Cardiac muscle cell (in vitro differentiated cells and primary cell): ENCODE measurements around the gene THUMPD1. TPM values are rescaled to one million over a fixed set of nuclear protein-coding genes. Genes with fewer than 3 reads are reported as not detected.

Experiments used
- DNase-seq, 2 donors: peaks; one replicate each; pipeline versions ENCODE4 v3.0.0 to v3.0.0-alpha.2; 2010 to 2017; ENCODE audit warnings: low read depth in 1 of 2, low spot score in 1 of 2
- H3K27ac ChIP-seq: fragments of 200-600 bp; sonication (generic); 2 replicates; pipeline ENCODE4 v1.5.1; 2016
- H3K27me3 ChIP-seq: fragments of 200-600 bp; sonication (generic); 2 replicates; pipeline ENCODE4 v1.6.0; 2016; ENCODE audit warnings: control low read depth
- H3K36me3 ChIP-seq: fragments of 200-600 bp; sonication (generic); 2 replicates; pipeline ENCODE4 v1.5.1; 2016; ENCODE audit warnings: control low read depth
- H3K4me1 ChIP-seq: fragments of 200-600 bp; sonication (generic); 2 replicates; pipeline ENCODE4 v1.8.1; 2017; ENCODE audit warnings: low read depth, mild to moderate bottlenecking, mixed run types
- H3K4me3 ChIP-seq: fragments of 200-600 bp; sonication (generic); 2 replicates; pipeline ENCODE4 v1.5.1; 2016; ENCODE audit warnings: mild to moderate bottlenecking
- H3K9me3 ChIP-seq: fragments of 200-600 bp; sonication (generic); 2 replicates; pipeline ENCODE4 v1.5.1; 2017; ENCODE audit warnings: low read depth, mild to moderate bottlenecking, control low read depth
- polyA plus RNA-seq: library from polyadenylated mRNA; unstranded; fragments of >200 nt; fragmentation: Nextera tagmentation; extraction: Ambion mirVana; gene quantifications from 2 replicates; pipeline ENCODE4 v1.2.1, GENCODE V29; 2016
- total RNA-seq: library from RNA; depleted of rRNA; stranded (reverse); fragments of >200 nt; gene quantifications from 2 replicates; pipeline ENCODE4 v1.2.3, GENCODE V29; 2016
- TF ChIP-seq, protein P1 (sequence below): IDR thresholded peaks from 2 replicates; pipeline ENCODE4 v1.5.1; 2012; ENCODE audit warnings: low read depth, mild to moderate bottlenecking, low read length

The THUMPD1 gene
- total and polyA plus RNA-seq, 2 experiments from 2014 or later, result 22.8 to 83.3 TPM

GRCh38 chr16:20689668-20690067 lies 52.0 kb downstream of the THUMPD1 start:
- TF ChIP-seq, protein P1, sequence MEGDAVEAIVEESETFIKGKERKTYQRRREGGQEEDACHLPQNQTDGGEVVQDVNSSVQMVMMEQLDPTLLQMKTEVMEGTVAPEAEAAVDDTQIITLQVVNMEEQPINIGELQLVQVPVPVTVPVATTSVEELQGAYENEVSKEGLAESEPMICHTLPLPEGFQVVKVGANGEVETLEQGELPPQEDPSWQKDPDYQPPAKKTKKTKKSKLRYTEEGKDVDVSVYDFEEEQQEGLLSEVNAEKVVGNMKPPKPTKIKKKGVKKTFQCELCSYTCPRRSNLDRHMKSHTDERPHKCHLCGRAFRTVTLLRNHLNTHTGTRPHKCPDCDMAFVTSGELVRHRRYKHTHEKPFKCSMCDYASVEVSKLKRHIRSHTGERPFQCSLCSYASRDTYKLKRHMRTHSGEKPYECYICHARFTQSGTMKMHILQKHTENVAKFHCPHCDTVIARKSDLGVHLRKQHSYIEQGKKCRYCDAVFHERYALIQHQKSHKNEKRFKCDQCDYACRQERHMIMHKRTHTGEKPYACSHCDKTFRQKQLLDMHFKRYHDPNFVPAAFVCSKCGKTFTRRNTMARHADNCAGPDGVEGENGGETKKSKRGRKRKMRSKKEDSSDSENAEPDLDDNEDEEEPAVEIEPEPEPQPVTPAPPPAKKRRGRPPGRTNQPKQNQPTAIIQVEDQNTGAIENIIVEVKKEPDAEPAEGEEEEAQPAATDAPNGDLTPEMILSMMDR, result no peak
- no peak overlapping the region for H3K4me3 ChIP-seq
- H3K27ac ChIP-seq, result no peak overlapping the region
- no peaks in the 10 kb centered on the region for H3K36me3 ChIP-seq
- H3K27me3 ChIP-seq, result no peaks in the 10 kb centered on the region
- H3K4me1 ChIP-seq, result no peaks in the 10 kb centered on the region
- no peak for DNase-seq
- H3K9me3 ChIP-seq, result no peaks in the 10 kb centered on the region

DNA sequence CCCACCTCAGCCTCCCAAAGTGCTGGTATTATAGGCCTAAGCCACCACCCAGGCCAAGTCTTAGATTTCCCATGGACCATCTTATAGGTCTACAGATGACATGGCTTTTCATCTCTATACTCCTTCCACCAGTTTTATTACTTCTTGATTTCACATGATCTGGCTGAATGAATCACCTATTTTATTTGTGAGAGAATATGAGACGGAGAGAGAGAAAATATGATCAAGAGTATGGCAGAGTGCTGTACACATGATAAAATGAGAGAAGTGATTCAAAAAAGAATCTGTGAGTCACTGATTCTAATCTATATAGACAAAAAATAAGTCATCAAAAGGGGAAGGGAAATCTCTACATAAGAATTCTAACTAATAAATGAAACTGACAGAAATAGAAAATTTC lies 57.8 kb downstream of the THUMPD1 start:
- H3K4me1 ChIP-seq, result no peaks in the 10 kb centered on the region
- H3K36me3 ChIP-seq, result no peaks in the 10 kb centered on the region
- TF ChIP-seq, protein P1, result no peak
- H3K4me3 ChIP-seq, result no peak overlapping the region
- no peak for DNase-seq
- no peak overlapping the region for H3K27ac ChIP-seq
- no peaks in the 10 kb centered on the region for H3K27me3 ChIP-seq
- no peaks in the 10 kb centered on the region for H3K9me3 ChIP-seq

Other genes starting within 250 kb of the THUMPD1 start
- not detected in 2 replicates for gene ACSM2B, start 165.5 kb downstream of the THUMPD1 start, total RNA-seq
- not detected in 2 replicates for gene ACSM2B, start 165.5 kb downstream of the THUMPD1 start, polyA plus RNA-seq
- not detected in 2 replicates for gene ACSM1, start 44.1 kb downstream of the THUMPD1 start, total RNA-seq
- gene ACSM1, start 44.1 kb downstream of the THUMPD1 start, polyA plus RNA-seq, result not detected in 2 replicates
- 1.2 and 4.5 TPM in 2 replicates for gene ACSM3, start 22.2 kb upstream of the THUMPD1 start, total RNA-seq
- 1.8 and 2.0 TPM in 2 replicates for gene ACSM3, start 22.2 kb upstream of the THUMPD1 start, polyA plus RNA-seq
- gene ERI2, start 64.7 kb upstream of the THUMPD1 start, total RNA-seq, result 26.9 and 28.0 TPM in 2 replicates
- gene ERI2, start 64.7 kb upstream of the THUMPD1 start, polyA plus RNA-seq, result 18.1 and 39.3 TPM in 2 replicates
- 5.1 and 22.5 TPM in 2 replicates for gene REXO5, start 64.7 kb upstream of the THUMPD1 start, total RNA-seq
- 10.2 and 27.0 TPM in 2 replicates for gene REXO5, start 64.7 kb upstream of the THUMPD1 start, polyA plus RNA-seq
- 6.7 and 9.2 TPM in 2 replicates for gene DCUN1D3, start 158.5 kb upstream of the THUMPD1 start, total RNA-seq
- gene DCUN1D3, start 158.5 kb upstream of the THUMPD1 start, polyA plus RNA-seq, result 4.5 and 6.6 TPM in 2 replicates
- 42.6 and 49.8 TPM in 2 replicates for gene LYRM1, start 159.0 kb upstream of the THUMPD1 start, total RNA-seq
- 37.3 and 41.6 TPM in 2 replicates for gene LYRM1, start 159.0 kb upstream of the THUMPD1 start, polyA plus RNA-seq